Measurements from ENCODE around the gene SMC2.

Gene SMC2

DNA sequence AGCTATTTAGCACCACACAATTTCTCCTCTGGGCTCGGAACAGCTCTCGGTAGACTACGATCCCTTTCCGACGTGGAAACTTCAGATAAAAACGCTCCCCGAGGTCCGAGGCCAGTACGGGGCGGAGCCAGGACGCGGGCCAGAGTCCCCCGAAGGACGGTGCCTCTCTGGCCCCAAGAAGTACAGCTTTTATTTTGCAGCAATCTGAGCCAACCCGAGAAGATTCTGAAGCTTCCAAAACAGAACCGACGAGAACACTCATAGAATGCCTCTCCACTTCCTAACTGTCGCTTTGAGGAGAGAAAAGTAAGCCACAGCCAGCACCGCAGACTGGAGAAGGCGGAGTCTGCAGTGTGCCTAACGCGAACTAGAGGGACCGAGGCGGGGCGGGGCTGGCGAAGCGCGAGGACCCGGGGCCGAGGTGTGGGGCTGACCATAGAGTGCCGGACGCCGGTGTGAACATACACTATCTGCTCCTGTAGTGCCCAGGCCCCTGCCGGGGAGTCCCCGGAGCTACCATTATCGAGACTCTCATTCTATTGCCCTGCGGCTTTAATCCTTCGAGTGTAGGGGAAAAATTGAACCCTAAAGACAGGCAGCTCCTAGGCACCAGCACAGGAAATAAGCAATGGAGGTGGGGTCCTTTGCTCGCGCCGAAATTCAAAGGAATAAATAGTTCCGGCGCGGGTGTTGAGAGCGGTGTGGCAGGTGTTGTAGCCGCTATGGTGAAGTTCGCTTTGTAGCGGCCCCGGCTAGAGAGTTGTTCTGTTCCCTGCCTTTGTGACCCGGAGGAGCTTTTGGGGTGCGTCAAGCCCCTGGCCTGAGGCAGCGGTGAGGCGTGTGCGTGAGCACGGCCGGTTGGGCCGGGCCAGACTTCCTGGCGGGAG lies at the start of gene SMC2:
SMC2 (plus strand) TSS at position 663 of the 887 bp plus-strand sequence. CDS start 1,076 bp downstream, outside the sequence.
- peak; percentile 95 for DNase-seq (ENCODE audit: low read depth, low spot score)
- TF ChIP-seq, protein P1, sequence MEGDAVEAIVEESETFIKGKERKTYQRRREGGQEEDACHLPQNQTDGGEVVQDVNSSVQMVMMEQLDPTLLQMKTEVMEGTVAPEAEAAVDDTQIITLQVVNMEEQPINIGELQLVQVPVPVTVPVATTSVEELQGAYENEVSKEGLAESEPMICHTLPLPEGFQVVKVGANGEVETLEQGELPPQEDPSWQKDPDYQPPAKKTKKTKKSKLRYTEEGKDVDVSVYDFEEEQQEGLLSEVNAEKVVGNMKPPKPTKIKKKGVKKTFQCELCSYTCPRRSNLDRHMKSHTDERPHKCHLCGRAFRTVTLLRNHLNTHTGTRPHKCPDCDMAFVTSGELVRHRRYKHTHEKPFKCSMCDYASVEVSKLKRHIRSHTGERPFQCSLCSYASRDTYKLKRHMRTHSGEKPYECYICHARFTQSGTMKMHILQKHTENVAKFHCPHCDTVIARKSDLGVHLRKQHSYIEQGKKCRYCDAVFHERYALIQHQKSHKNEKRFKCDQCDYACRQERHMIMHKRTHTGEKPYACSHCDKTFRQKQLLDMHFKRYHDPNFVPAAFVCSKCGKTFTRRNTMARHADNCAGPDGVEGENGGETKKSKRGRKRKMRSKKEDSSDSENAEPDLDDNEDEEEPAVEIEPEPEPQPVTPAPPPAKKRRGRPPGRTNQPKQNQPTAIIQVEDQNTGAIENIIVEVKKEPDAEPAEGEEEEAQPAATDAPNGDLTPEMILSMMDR (IDR thresholded peaks at IDR 0.05; ENCODE audit: low read depth, low read length), result no peak
- in situ Hi-C loops (cut with HindIII; ENCODE audit: low sequenced_read_pairs), result no loop called here
- peak within 1 kb of the TSS; percentile 80 for H3K4me3 ChIP-seq (ENCODE audit: low read depth, low read length)

DNA sequence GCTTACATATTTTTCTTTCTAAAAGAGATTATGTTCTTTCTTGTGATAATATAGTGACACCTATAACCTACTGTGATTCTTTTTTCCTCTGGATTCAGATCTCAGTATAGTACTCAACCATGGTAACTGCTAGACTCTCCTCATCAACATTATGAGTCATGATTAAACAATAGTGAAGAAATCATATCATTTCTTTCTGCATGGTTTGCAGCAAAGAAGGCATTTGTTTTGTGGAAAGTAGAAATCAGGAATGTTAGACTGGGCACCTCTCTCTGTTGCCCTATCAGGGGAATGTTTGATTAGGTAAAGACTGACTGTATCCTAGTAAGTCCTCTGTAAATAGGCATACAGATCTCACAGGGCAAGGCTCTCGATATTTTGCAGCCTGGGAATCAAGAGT lies 25.6 kb upstream of the SMC2 start:
- no peak overlapping the region for H3K4me3 ChIP-seq (ENCODE audit: low read depth, low read length)
- TF ChIP-seq, protein P1 (IDR thresholded peaks at IDR 0.05; ENCODE audit: low read depth, low read length), result no peak
- in situ Hi-C loops (cut with HindIII; ENCODE audit: low sequenced_read_pairs), result no loop called here
- peak; percentile 36 for DNase-seq (ENCODE audit: low read depth, low spot score)

DNA sequence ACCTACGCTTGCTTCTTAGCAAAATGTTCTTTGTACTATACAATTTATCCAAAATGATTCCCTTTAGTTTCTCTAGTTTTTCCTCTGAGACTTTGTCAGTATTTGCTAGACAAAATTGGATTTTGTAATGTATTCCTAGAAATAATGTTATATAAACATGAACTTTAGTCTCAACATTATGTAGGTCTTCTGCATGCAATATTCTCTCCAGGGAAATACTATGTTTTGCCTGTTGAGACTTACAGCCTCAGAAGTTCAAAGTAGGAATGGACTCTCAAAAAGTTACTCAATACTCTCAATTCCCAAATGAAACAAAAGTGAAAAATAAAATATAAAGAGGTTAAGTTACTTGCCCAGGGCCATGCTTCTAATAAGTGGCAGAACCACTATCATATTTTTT lies 24.8 kb upstream of the SMC2 start:
- in situ Hi-C loops (cut with HindIII; ENCODE audit: low sequenced_read_pairs), result no loop called here
- TF ChIP-seq, protein P1 (IDR thresholded peaks at IDR 0.05; ENCODE audit: low read depth, low read length), result no peak
- DNase-seq (ENCODE audit: low read depth, low spot score), result no peak
- H3K4me3 ChIP-seq (ENCODE audit: low read depth, low read length), result no peak overlapping the region

DNA sequence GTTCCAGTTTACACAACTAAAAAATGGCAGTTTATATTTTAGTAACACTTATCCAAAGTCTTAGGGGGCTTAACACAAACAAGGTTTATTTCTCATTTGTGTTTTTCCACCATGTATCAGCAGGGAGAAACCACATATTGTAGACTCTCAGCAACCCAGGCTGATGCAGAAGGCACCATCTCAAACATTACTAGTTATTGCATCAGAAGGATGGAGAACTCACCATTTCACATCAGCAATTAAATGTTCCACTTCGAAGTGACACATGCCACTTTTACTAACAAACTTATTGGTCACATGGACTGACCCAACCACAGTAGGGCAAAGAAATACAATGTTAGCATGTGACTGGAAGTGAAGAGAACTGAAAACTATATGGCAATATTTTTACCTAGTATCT lies 22.5 kb upstream of the SMC2 start:
- TF ChIP-seq, protein P1 (IDR thresholded peaks at IDR 0.05; ENCODE audit: low read depth, low read length), result no peak
- in situ Hi-C loops (cut with HindIII; ENCODE audit: low sequenced_read_pairs), result no loop called here
- no peak for DNase-seq (ENCODE audit: low read depth, low spot score)
- H3K4me3 ChIP-seq (ENCODE audit: low read depth, low read length), result no peak overlapping the region

DNA sequence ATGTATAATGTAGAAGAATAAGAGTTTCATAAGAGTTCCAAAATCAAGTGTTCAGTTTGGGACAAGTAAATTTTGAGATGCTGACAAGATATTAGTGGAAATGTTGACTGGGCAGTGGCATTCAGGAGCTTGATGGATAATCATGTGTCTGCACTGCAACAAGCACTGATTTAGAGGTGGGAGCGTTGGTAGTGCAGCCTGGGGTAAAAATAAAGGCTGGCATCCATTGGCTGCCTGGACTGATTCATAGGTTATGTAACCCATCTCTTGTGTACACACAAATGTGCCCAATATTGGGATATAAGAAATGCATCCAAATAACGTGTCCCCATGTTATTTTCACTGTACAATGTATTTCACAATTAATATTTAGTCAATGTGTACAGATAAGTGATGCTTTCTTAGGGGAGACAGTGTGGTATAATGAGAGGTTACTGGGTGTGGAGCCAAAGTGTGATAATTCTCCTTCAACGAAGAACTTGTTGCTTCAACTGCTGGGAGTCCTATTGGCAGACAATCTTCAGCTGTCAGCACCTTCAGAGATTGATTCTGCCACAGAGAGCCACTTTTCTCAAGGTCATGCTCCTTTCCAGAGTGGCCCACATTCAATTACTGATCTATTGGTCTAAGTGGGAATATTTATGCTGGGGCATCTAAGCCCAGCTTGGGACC lies 20.9 kb upstream of the SMC2 start:
- TF ChIP-seq, protein P1 (IDR thresholded peaks at IDR 0.05; ENCODE audit: low read depth, low read length), result no peak
- in situ Hi-C loops (cut with HindIII; ENCODE audit: low sequenced_read_pairs), result no loop called here
- no peak for DNase-seq (ENCODE audit: low read depth, low spot score)
- no peak overlapping the region for H3K4me3 ChIP-seq (ENCODE audit: low read depth, low read length)

DNA sequence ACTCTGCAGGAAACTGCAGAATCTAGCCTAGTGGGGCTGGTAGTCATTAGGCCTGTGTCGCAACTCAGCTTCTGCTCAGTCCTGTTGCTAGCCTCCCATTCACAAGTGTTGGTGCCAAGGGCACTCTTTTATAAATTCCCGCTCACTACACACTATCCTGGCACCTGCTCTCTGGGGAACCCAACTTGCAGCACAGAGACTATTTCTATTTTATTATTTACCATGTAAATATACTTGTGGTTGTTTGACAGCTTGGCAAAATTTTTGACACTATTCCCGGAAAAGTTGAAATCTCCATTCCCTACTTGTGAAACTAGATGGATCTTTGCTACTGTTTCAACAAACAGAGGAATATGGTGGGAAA lies 20.4 kb upstream of the SMC2 start:
- TF ChIP-seq, protein P1 (IDR thresholded peaks at IDR 0.05; ENCODE audit: low read depth, low read length), result no peak
- DNase-seq (ENCODE audit: low read depth, low spot score), result no peak
- in situ Hi-C loops (cut with HindIII; ENCODE audit: low sequenced_read_pairs), result no loop called here
- no peak overlapping the region for H3K4me3 ChIP-seq (ENCODE audit: low read depth, low read length)
